ENCODE data around the gene PLEKHF1. TPM values are rescaled to one million over a fixed set of nuclear protein-coding genes. Genes with fewer than 3 reads are reported as not detected.

The PLEKHF1 gene, protein sequence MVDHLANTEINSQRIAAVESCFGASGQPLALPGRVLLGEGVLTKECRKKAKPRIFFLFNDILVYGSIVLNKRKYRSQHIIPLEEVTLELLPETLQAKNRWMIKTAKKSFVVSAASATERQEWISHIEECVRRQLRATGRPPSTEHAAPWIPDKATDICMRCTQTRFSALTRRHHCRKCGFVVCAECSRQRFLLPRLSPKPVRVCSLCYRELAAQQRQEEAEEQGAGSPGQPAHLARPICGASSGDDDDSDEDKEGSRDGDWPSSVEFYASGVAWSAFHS
- total RNA-seq: 27.8 TPM
- long read RNA-seq, transcript PLEKHF1-201 (2 exons, 2,084 nt): major isoform, 66 of 115 reads
- long read RNA-seq, transcript PLEKHF1-204 (2 exons, 1,357 nt): minor isoform, 32 of 115 reads
- long read RNA-seq, partial matches to known transcripts: 9 of 115 reads
- long read RNA-seq, other reads (novel, unspliced or antisense): 7 of 115 reads

- Histone ChIP-seq H3K4me1 (peaks cover 90% of the 10 kb centered on the region), H3K27ac (replicated peaks) (peak within 1 kb of the TSS; percentile 98), H3K27me3 (ENCODE audit: low read depth) (no peaks in the 10 kb centered on the region), H3K4me3 (peak within 1 kb of the TSS; percentile 98), H3K9me3 (replicated peaks) (no peaks in the 10 kb centered on the region), H3K36me3 (no peaks in the 10 kb centered on the region)
- DNase-seq: peak; percentile 94
- intact Hi-C loops (cut with micrococcal nuclease): no loop called here
- TF ChIP-seq, protein P1, sequence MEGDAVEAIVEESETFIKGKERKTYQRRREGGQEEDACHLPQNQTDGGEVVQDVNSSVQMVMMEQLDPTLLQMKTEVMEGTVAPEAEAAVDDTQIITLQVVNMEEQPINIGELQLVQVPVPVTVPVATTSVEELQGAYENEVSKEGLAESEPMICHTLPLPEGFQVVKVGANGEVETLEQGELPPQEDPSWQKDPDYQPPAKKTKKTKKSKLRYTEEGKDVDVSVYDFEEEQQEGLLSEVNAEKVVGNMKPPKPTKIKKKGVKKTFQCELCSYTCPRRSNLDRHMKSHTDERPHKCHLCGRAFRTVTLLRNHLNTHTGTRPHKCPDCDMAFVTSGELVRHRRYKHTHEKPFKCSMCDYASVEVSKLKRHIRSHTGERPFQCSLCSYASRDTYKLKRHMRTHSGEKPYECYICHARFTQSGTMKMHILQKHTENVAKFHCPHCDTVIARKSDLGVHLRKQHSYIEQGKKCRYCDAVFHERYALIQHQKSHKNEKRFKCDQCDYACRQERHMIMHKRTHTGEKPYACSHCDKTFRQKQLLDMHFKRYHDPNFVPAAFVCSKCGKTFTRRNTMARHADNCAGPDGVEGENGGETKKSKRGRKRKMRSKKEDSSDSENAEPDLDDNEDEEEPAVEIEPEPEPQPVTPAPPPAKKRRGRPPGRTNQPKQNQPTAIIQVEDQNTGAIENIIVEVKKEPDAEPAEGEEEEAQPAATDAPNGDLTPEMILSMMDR (IDR thresholded peaks at IDR 0.05; ENCODE audit: borderline replicate concordance): no peak
Measured at GRCh38 chr19:29665215-29665825, at the start of gene PLEKHF1. TSS of gene PLEKHF1 (plus strand) at chr19:29665461. CDS start at chr19:29673840, 8,379 bp downstream.

GRCh38 chr19:29615891-29616425 is 49.3 kb upstream of the PLEKHF1 start:
- DNase-seq: no peak
- Histone ChIP-seq H3K27ac (replicated peaks) (no peak overlapping the region), H3K4me3 (no peak overlapping the region), H3K9me3 (replicated peaks) (no peaks in the 10 kb centered on the region), H3K4me1 (peaks cover under 1% of the 10 kb centered on the region), H3K27me3 (ENCODE audit: low read depth) (no peaks in the 10 kb centered on the region), H3K36me3 (peaks cover 56% of the 10 kb centered on the region)
- intact Hi-C loops (cut with micrococcal nuclease): no loop called here
- TF ChIP-seq, protein P1 (IDR thresholded peaks at IDR 0.05; ENCODE audit: borderline replicate concordance): no peak

DNA sequence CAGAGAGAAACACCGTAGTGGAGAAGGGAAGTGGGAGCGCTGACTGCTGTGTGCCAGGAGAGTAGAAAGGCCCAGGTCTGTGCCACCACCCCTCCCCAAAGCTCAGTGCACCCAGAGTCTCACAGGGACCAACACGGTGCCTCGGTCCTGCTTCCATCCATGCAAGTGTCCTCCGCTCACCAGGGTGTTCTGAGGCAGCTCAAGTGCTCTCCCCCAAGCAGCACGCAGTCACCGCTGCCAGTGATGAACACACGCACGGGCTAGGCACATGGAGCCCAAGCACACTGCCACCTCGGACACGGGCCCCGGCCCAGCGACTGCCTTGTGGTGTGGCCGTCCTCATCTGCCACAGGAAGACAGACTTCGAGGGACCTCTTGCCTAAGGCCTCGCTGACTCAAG is 48.7 kb upstream of the PLEKHF1 start:
- no peak for DNase-seq
- Histone ChIP-seq H3K4me3 (no peak overlapping the region), H3K36me3 (peaks cover 50% of the 10 kb centered on the region), H3K27me3 (ENCODE audit: low read depth) (no peaks in the 10 kb centered on the region), H3K27ac (replicated peaks) (no peak overlapping the region), H3K9me3 (replicated peaks) (no peaks in the 10 kb centered on the region), H3K4me1 (no peaks in the 10 kb centered on the region)
- intact Hi-C loops (cut with micrococcal nuclease): no loop called here
- TF ChIP-seq, protein P1 (IDR thresholded peaks at IDR 0.05; ENCODE audit: borderline replicate concordance): no peak

DNA sequence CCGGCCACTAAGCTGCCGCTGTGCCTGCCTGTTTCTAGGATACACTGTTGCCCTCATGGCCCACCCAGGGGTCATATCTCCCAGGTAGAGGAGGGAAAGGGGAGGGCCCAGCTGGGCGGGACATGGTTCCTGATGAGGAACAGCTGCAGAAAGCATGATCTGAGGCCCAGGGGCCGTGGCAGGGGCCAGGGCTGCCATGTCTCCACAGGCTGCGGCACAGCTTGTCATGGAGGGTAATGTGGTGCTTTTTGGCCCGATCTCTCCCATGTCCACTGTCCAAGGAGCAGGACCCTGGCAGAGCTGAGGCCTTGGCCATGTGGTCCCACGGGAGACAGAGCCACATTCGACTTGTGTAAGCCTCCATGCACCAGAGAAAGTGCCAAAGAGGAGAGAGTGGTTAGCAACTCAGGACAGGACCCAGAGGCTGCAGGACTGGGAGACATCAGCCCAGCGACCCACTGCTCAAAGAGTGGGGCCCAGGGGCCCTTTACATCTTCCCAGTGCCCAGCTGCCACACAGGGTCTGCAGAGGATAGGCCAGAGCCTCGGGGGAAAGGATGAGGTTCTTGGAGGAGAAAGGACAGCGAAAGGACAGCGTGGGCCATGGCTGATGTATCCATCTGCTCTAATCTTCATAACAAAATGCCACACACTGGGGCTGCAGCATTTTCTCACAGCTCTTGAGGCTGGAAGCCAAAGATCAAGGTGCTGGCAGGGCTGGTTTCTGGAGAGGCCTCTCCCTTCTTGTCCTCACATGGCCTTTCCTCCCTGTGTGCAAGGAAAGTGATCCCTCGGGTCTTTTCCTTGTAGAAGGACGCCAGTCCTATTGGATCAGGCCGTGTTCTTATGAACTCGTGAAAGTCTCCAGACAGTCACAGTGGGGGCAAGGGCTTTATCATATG is 47.6 kb upstream of the PLEKHF1 start:
- no peaks in the 10 kb centered on the region for H3K4me1 ChIP-seq
- TF ChIP-seq, protein P1 (IDR thresholded peaks at IDR 0.05; ENCODE audit: borderline replicate concordance): no peak
- no peak for DNase-seq
- no peak overlapping the region for H3K4me3 ChIP-seq
- no peaks in the 10 kb centered on the region for H3K9me3 ChIP-seq (replicated peaks)
- intact Hi-C loops (cut with micrococcal nuclease): no loop called here
- peaks cover 40% of the 10 kb centered on the region for H3K36me3 ChIP-seq
- no peak overlapping the region for H3K27ac ChIP-seq (replicated peaks)
- H3K27me3 ChIP-seq (ENCODE audit: low read depth): peaks cover 2% of the 10 kb centered on the region

GRCh38 chr19:29618434-29618833 is 46.8 kb upstream of the PLEKHF1 start:
- peaks cover 31% of the 10 kb centered on the region for H3K36me3 ChIP-seq
- no peak overlapping the region for H3K4me3 ChIP-seq
- H3K4me1 ChIP-seq: no peaks in the 10 kb centered on the region
- TF ChIP-seq, protein P1 (IDR thresholded peaks at IDR 0.05; ENCODE audit: borderline replicate concordance): no peak
- intact Hi-C loops (cut with micrococcal nuclease): no loop called here
- H3K27me3 ChIP-seq (ENCODE audit: low read depth): peaks cover 4% of the 10 kb centered on the region
- no peaks in the 10 kb centered on the region for H3K9me3 ChIP-seq (replicated peaks)
- H3K27ac ChIP-seq (replicated peaks): no peak overlapping the region
- DNase-seq: no peak

All from left ventricle myocardium inferior (tissue), 1 donor.